ENCODE measurements around the gene SUSD1.
"Not testable (repeated sequence)": the region's sequence is repeated elsewhere in the genome, so short reads cannot be mapped to it uniquely, and the experiment has no call there.

SUSD1 gene

GRCh38 chr9:112173489-112174221, 1.4 kb downstream of the SUSD1 start:
- FAIRE-seq, result no peak

GRCh38 chr9:112170968-112171367, 4.1 kb downstream of the SUSD1 start:
- FAIRE-seq, result no peak

GRCh38 chr9:112170235-112170634, 4.9 kb downstream of the SUSD1 start:
- FAIRE-seq, result no peak

- no peak for FAIRE-seq
Measured at GRCh38 chr9:112169368-112169767, 5.7 kb downstream of the SUSD1 start.

- FAIRE-seq, result no peak
Measured at GRCh38 chr9:112168197-112168596, 6.9 kb downstream of the SUSD1 start.

- FAIRE-seq, result no peak
Measured at GRCh38 chr9:112166176-112167140, 8.6 kb downstream of the SUSD1 start.

- no peak for FAIRE-seq
Measured at GRCh38 chr9:112162621-112163413, 12.3 kb downstream of the SUSD1 start.

- no peak for FAIRE-seq
Measured at GRCh38 chr9:112159781-112160180, 15.3 kb downstream of the SUSD1 start.

GRCh38 chr9:112158656-112159367, 16.3 kb downstream of the SUSD1 start:
- FAIRE-seq, result no peak

- no peak for FAIRE-seq
Measured at GRCh38 chr9:112157961-112158360, 17.1 kb downstream of the SUSD1 start.

GRCh38 chr9:112157087-112157486, 18.0 kb downstream of the SUSD1 start:
- peak; percentile 93 for FAIRE-seq

GRCh38 chr9:112149211-112149610, 25.9 kb downstream of the SUSD1 start:
- FAIRE-seq, result no peak

GRCh38 chr9:112145886-112146285, 29.2 kb downstream of the SUSD1 start:
- no peak for FAIRE-seq

GRCh38 chr9:112144807-112145206, 30.3 kb downstream of the SUSD1 start:
- no peak for FAIRE-seq

GRCh38 chr9:112142420-112142819, 32.7 kb downstream of the SUSD1 start:
- FAIRE-seq, result no peak

GRCh38 chr9:112140936-112141335, 34.2 kb downstream of the SUSD1 start:
- FAIRE-seq, result no peak

- no peak for FAIRE-seq
Measured at GRCh38 chr9:112137066-112137465, 38.0 kb downstream of the SUSD1 start.

- no peak for FAIRE-seq
Measured at GRCh38 chr9:112135706-112136105, 39.4 kb downstream of the SUSD1 start.

- not testable (repeated sequence) for FAIRE-seq
Measured at GRCh38 chr9:112133806-112134205, 41.3 kb downstream of the SUSD1 start.

- FAIRE-seq, result no peak
Measured at GRCh38 chr9:112132356-112132755, 42.7 kb downstream of the SUSD1 start.

- no peak for FAIRE-seq
Measured at GRCh38 chr9:112130997-112131396, 44.1 kb downstream of the SUSD1 start.

GRCh38 chr9:112130347-112130746, 44.8 kb downstream of the SUSD1 start:
- FAIRE-seq, result no peak
